HepG2 (cell line): ENCODE measurements around the gene NUB1. TPM values are rescaled to one million over a fixed set of nuclear protein-coding genes. Genes with fewer than 3 reads are reported as not detected.

ENCODE experiments used
- ATAC-seq: fragments of 200-7000 bp; cut with Tn5 transposase; 3 replicates; pipeline ENCODE4 v1.9.1; 2020; ENCODE audit warnings: mild to moderate bottlenecking, moderate library complexity
- BruUV-seq: library from RNA; stranded (reverse); fragments of 400-500 nt; replicated peaks from 2 replicates; lab custom pipeline; 2021; lab: Mats Ljungman, UMichigan
- CTCF ChIA-PET: fragments of 300-600 bp; formaldehyde crosslinking; extraction: SDS; loops from one replicate; lab custom pipeline; 2021; ENCODE audit warnings: low total read pairs, inconsistent platforms, low intra/inter-chr PET ratio; lab: Yijun Ruan, JAX
- POLR2A ChIA-PET: fragments of 350-600 bp; sonication (Branson Sonifier 250); formaldehyde crosslinking; loops from one replicate; lab custom pipeline; 2020; ENCODE audit warnings: antibody characterized with exemption, inconsistent platforms; lab: Yijun Ruan, JAX
- DNase-seq: peaks from one replicate; pipeline ENCODE4 v3.0.0-alpha.2; 2015; ENCODE audit warnings: low spot score
- FAIRE-seq: peaks from 3 replicates; lab custom pipeline; 2011; peaks lifted over from hg19 to GRCh38; lab: Jason Lieb, UNC
- H2AFZ ChIP-seq: one replicate; pipeline ENCODE4 v1.6.1; 2011; ENCODE audit warnings: low read length, inconsistent platforms
- H3K27ac ChIP-seq: fragments of 300-600 bp; 3 replicates; pipeline ENCODE4 v1.8.0; 2011; ENCODE audit warnings: mixed run types, mild to moderate bottlenecking, mixed read lengths, low read length, inconsistent platforms; ENCODE audit not compliant: insufficient read depth; ENCODE audit errors: extremely low read length
- H3K27me3 ChIP-seq, 2 experiments: fragments of 200-600 bp in 1 of 2; 2 replicates in 1 of 2; 3 replicates in 1 of 2; pipeline versions ENCODE4 v1.6.0 to v1.8.0; 2011; ENCODE audit warnings: low read length in 2 of 2, mild to moderate bottlenecking in 2 of 2, moderate library complexity in 2 of 2, inconsistent platforms in 1 of 2; ENCODE audit not compliant: insufficient read depth in 2 of 2, control insufficient read depth in 1 of 2
- H3K36me3 ChIP-seq, 2 experiments: fragments of 200-600 bp in 1 of 2; replicated peaks in 1 of 2; 2 replicates in 1 of 2; 3 replicates in 1 of 2; pipeline versions ENCODE4 v1.5.1 to v1.8.0; 2011; ENCODE audit warnings: low read length in 2 of 2, inconsistent platforms in 1 of 2; ENCODE audit not compliant: insufficient read depth in 2 of 2, control insufficient read depth in 1 of 2
- H3K4me1 ChIP-seq: 2 replicates; pipeline ENCODE4 v1.5.1; 2012; ENCODE audit warnings: low read length, inconsistent platforms; ENCODE audit not compliant: insufficient read depth
- H3K4me2 ChIP-seq: 2 replicates; pipeline ENCODE4 v1.6.0; 2011; ENCODE audit warnings: low read depth, low read length, inconsistent platforms
- H3K4me3 ChIP-seq, 3 experiments: fragments of 200-600 bp in 1 of 3; sonication (generic), shearing (Covaris generic) in 1 of 3; replicated peaks in 1 of 3; 2 replicates each; pipeline ENCODE4 v1.5.1; 2011 to 2016; ENCODE audit warnings: low read length in 3 of 3, inconsistent platforms in 2 of 3, low read depth in 2 of 3, mild to moderate bottlenecking in 2 of 3, control low read depth in 1 of 3, mixed read lengths in 1 of 3; ENCODE audit not compliant: insufficient read depth in 1 of 3
- H3K79me2 ChIP-seq: one replicate; pipeline ENCODE4 v1.6.1; 2011; ENCODE audit warnings: low read length, inconsistent platforms; ENCODE audit not compliant: insufficient read depth
- H3K9ac ChIP-seq: 2 replicates; pipeline ENCODE4 v1.6.0; 2011; ENCODE audit warnings: mild to moderate bottlenecking, low read depth, low read length, inconsistent platforms; ENCODE audit not compliant: insufficient read depth
- H3K9me3 ChIP-seq: 2 replicates; pipeline ENCODE4 v1.5.1; 2012; ENCODE audit warnings: mild to moderate bottlenecking, low read length
- H4K20me1 ChIP-seq: 2 replicates; pipeline ENCODE4 v1.6.0; 2011; ENCODE audit warnings: inconsistent platforms, mild to moderate bottlenecking, low read length, moderate library complexity; ENCODE audit not compliant: insufficient read depth
- AKNA ChIP-seq: sonication (generic); formaldehyde crosslinking; IDR thresholded peaks from 2 replicates; pipeline ENCODE4 v1.4.0; 2020; ENCODE audit warnings: missing genetic modification reagents, borderline replicate concordance
- EHMT2 ChIP-seq: fragments of 200-600 bp; sonication (generic); IDR thresholded peaks from 2 replicates; pipeline ENCODE4 v1.7.0; 2017; ENCODE audit warnings: antibody characterized with exemption, low read depth, low read length, borderline replicate concordance
- FLYWCH1 ChIP-seq: sonication (generic); formaldehyde crosslinking; IDR thresholded peaks from 2 replicates; pipeline ENCODE4 v1.8.1; 2023; ENCODE audit warnings: mild to moderate bottlenecking, missing genetic modification reagents
- GABPB1 ChIP-seq: IDR thresholded peaks from 2 replicates; pipeline ENCODE4 v1.6.1; 2016; ENCODE audit warnings: mild to moderate bottlenecking, missing genetic modification reagents, moderate library complexity, missing compliant biosample characterization
- KDM1A ChIP-seq: IDR thresholded peaks from 2 replicates; pipeline ENCODE4 v1.6.1; 2016; ENCODE audit warnings: missing compliant biosample characterization
- KDM2A ChIP-seq: sonication (generic); formaldehyde crosslinking; IDR thresholded peaks from 2 replicates; pipeline ENCODE4 v1.4.0; 2020; ENCODE audit warnings: low read depth, missing genetic modification reagents, borderline replicate concordance
- PHF5A ChIP-seq: IDR thresholded peaks from one replicate; pipeline ENCODE4 v1.6.1; 2018; ENCODE audit warnings: low read depth, missing genetic modification reagents; ENCODE audit not compliant: unreplicated experiment
- RARG ChIP-seq: sonication (generic); formaldehyde crosslinking; IDR thresholded peaks from 2 replicates; pipeline ENCODE4 v1.4.0; 2020; ENCODE audit warnings: low read depth, mild to moderate bottlenecking, missing genetic modification reagents
- REL ChIP-seq: sonication (generic); formaldehyde crosslinking; conservative IDR thresholded peaks from 2 replicates; pipeline ENCODE4 v1.8.0; 2022; ENCODE audit warnings: mild to moderate bottlenecking, missing genetic modification reagents, moderate library complexity
- SMAD1 ChIP-seq: sonication (generic); formaldehyde crosslinking; IDR thresholded peaks from 2 replicates; pipeline ENCODE4 v1.4.0; 2020; ENCODE audit warnings: missing genetic modification reagents, low read depth, mild to moderate bottlenecking, borderline replicate concordance
- STAT5B ChIP-seq: sonication (generic); formaldehyde crosslinking; IDR thresholded peaks from 2 replicates; pipeline ENCODE4 v1.4.0; 2020; ENCODE audit warnings: missing genetic modification reagents
- TEAD3 ChIP-seq: optimal IDR thresholded peaks from 2 replicates; pipeline ENCODE3; 2016; ENCODE audit warnings: borderline replicate concordance
- ZFX ChIP-seq: sonication (generic); formaldehyde crosslinking; IDR thresholded peaks from 2 replicates; pipeline ENCODE4 v1.4.0; 2020; ENCODE audit warnings: mild to moderate bottlenecking, low read depth, missing genetic modification reagents, moderate library complexity
- ZNF251 ChIP-seq: sonication (generic); formaldehyde crosslinking; IDR thresholded peaks from 2 replicates; pipeline ENCODE4 v1.9.0; 2021; ENCODE audit warnings: mild to moderate bottlenecking, missing genetic modification reagents
- ZNF260 ChIP-seq: sonication (generic); formaldehyde crosslinking; IDR thresholded peaks from 2 replicates; pipeline ENCODE4 v1.4.0; 2020; ENCODE audit warnings: missing genetic modification reagents, low read depth, mild to moderate bottlenecking, borderline replicate concordance
- ZNF446 ChIP-seq: sonication (generic); formaldehyde crosslinking; IDR thresholded peaks from 2 replicates; pipeline ENCODE4 v1.5.0; 2020; ENCODE audit warnings: mild to moderate bottlenecking, missing genetic modification reagents
- ZNF569 ChIP-seq: sonication (generic); formaldehyde crosslinking; IDR thresholded peaks from 2 replicates; pipeline ENCODE4 v1.5.0; 2020; ENCODE audit warnings: mild to moderate bottlenecking, missing genetic modification reagents, moderate library complexity, borderline replicate concordance
- ZSCAN30 ChIP-seq: sonication (generic); formaldehyde crosslinking; IDR thresholded peaks from 2 replicates; pipeline ENCODE4 v1.5.0; 2020; ENCODE audit warnings: mild to moderate bottlenecking, missing genetic modification reagents
- WGBS: methylation state at CpG from one replicate; pipeline ENCODE4 v1.1.6; 2017; ENCODE audit warnings: low lambda C conversion rate; 5-methylcytosine and 5-hydroxymethylcytosine counted together
- in situ Hi-C: cut with HindIII; loops from 2 replicates; pipeline ENCODE4 v1.10.0; 2017; ENCODE audit warnings: low pct_unique_long_range_greater_than_20kb; ENCODE audit not compliant: extremely low pct_ligation_motif_present
- intact Hi-C: fragments of 100-400 bp; cut with micrococcal nuclease; formaldehyde crosslinking; loops from one replicate; pipeline ENCODE4 v1.10.0; 2022; ENCODE audit not compliant: unreplicated experiment
- polyA plus RNA-seq, 8 experiments: library from polyadenylated mRNA; depleted of rRNA in 3 of 8; stranded (reverse) in 7 of 8; unstranded in 1 of 8; fragments of >200 nt; fragmentation: Illumina TruSeq in 4 of 8; extraction: Trizol in 4 of 8; gene quantifications; 2 replicates each; pipeline versions ENCODE4 v1.2.1 to v1.2.3, GENCODE V29; 2011 to 2016; ENCODE audit warnings: low read depth in 4 of 8, missing spikeins in 1 of 8, mixed read lengths in 1 of 8; ENCODE audit not compliant: insufficient read depth in 1 of 8
- total RNA-seq, 5 experiments: library from RNA; depleted of rRNA; stranded (reverse); fragments of >200 nt; fragmentation: Illumina TruSeq; extraction: Trizol; gene quantifications; 2 replicates each; pipeline ENCODE4 v1.2.3, GENCODE V29; 2016; ENCODE audit warnings: low read depth in 1 of 5
- TF ChIP-seq, protein P1 (sequence below): sonication (generic); formaldehyde crosslinking; IDR thresholded peaks from 2 replicates; pipeline ENCODE4 v1.5.0; 2020; ENCODE audit warnings: missing genetic modification reagents

NUB1 gene
- total and polyA plus RNA-seq, 2 of the 13 experiments (the other 11 are each of a cell fraction or from before 2014, with no cell fraction given) = 27.1 to 37.0 TPM

DNA sequence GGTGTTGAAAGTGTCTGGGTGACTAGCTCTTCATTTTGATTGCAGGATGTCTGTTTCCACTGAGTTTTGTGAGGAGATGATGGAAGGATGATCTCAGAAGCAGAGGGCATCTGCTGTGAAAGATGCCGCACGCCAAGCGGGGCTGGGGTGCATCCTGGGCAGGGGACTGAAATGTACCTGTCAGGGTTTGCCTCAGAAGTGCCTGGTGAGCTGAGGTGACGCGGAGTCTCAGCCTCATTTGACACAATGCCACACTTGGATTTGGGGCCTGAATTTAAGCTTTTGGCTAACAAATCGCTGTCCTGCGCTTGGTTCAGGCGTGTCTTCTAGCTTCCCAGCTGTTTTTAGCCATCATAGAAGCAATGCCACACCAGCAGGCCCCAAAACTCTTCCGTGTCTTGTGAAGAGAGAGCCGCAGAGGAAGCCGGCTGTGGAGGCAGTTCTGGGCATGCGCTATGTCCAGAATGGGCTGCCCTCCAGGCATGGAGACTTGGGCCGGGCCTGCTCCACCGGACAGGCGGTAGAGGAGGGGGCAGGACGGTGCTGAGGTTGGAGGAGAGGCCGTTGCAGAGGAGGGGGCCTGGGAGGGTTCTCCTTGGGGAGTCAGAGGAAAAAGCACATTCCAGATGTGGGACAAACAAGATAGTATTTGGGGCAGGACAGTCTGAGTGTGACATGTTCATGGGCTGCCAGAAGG lies 37.0 kb downstream of the NUB1 start:
- Histone ChIP-seq H3K36me3 (peaks cover 3 to 33% of the 10 kb centered on the region in 2 experiments; a peak in 3 of 5 replicates), H3K4me3 (no peak overlapping the region), H2AFZ (no peak overlapping the region), H3K9me3 (no peaks in the 10 kb centered on the region), H3K27me3 (peaks cover 2 to 20% of the 10 kb centered on the region in 2 experiments; a peak in 4 of 5 replicates), H3K4me1 (no peaks in the 10 kb centered on the region), H3K79me2 (no peaks in the 10 kb centered on the region), H3K9ac (no peak overlapping the region)
- WGBS = 91% methylated on average over 12 of the region's 17 CpGs
- ATAC-seq (no peak), FAIRE-seq (no peak), DNase-seq (no peak)
- BruUV-seq = no TSS peak
- ChIA-PET POLR2A (no interaction called here), CTCF (no interaction called here)
- TF ChIP-seq FLYWCH1 (CRISPR knock-in tag) (no peak), ZSCAN30 (CRISPR knock-in tag) (no peak), AKNA (CRISPR knock-in tag) (no peak), REL (CRISPR knock-in tag) (no peak), KDM2A (CRISPR knock-in tag) (no peak), EHMT2 (no peak), PHF5A (CRISPR knock-in tag) (no peak), ZNF569 (CRISPR knock-in tag) (no peak), ZNF446 (no peak), ZNF251 (CRISPR knock-in tag) (no peak), RARG (CRISPR knock-in tag) (no peak), TEAD3 (CRISPR knock-in tag) (no peak), ZNF260 (CRISPR knock-in tag) (no peak), ZFX (CRISPR knock-in tag) (no peak), STAT5B (no peak), KDM1A (CRISPR knock-in tag) (no peak), SMAD1 (CRISPR knock-in tag) (no peak), GABPB1 (CRISPR knock-in tag) (no peak)
- TF ChIP-seq, protein P1, sequence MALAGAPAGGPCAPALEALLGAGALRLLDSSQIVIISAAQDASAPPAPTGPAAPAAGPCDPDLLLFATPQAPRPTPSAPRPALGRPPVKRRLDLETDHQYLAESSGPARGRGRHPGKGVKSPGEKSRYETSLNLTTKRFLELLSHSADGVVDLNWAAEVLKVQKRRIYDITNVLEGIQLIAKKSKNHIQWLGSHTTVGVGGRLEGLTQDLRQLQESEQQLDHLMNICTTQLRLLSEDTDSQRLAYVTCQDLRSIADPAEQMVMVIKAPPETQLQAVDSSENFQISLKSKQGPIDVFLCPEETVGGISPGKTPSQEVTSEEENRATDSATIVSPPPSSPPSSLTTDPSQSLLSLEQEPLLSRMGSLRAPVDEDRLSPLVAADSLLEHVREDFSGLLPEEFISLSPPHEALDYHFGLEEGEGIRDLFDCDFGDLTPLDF (CRISPR knock-in tag) = no peak
- TF ChIP-seq, all 625 proteins: peak for 0
- intact Hi-C loops (no loop called here), in situ Hi-C loops (no loop called here)
- H3K4me2 ChIP-seq = no peak overlapping the region
- H3K27ac ChIP-seq = no peak overlapping the region
- no peaks in the 10 kb centered on the region for H4K20me1 ChIP-seq
